Activated T-cell treated with anti-CD3 and anti-CD28 coated beads, Interleukin-2, amount 50 U/mL, for 4 hours (primary cell): ENCODE data around the gene BBS9. TPM values are rescaled to one million over a fixed set of nuclear protein-coding genes. Genes with fewer than 3 reads are reported as not detected.
"Not testable (repeated sequence)": the region's sequence is repeated elsewhere in the genome, so short reads cannot be mapped to it uniquely, and the experiment has no call there.

Source experiments
- ATAC-seq, 2 donors: fragments of 200-7000 bp; cut with Tn5 transposase; one replicate each; pipeline ENCODE4 v1.10.0; 2021
- DNase-seq: peaks from one replicate; pipeline ENCODE4 v3.0.0-alpha.2; 2020
- H3K27me3 Mint-ChIP-seq: one replicate; pipeline ENCODE4 v1.8.0; 2021; ENCODE audit warnings: low read depth, mixed read lengths
- H3K36me3 Mint-ChIP-seq: one replicate; pipeline ENCODE4 v1.8.0; 2022; ENCODE audit warnings: mixed read lengths; ENCODE audit not compliant: insufficient read depth
- H3K4me1 Mint-ChIP-seq: one replicate; pipeline ENCODE4 v1.8.0; 2021; ENCODE audit warnings: low read depth, mixed read lengths
- H3K4me3 Mint-ChIP-seq: one replicate; pipeline ENCODE4 v1.8.0; 2021; ENCODE audit warnings: mild to moderate bottlenecking, moderate library complexity, mixed read lengths
- H3K9me3 Mint-ChIP-seq: one replicate; pipeline ENCODE4 v1.8.0; 2021; ENCODE audit warnings: mixed read lengths
- total RNA-seq, 3 donors: library from RNA; stranded (reverse); gene quantifications; one replicate each; pipeline ENCODE4 v1.2.1, GENCODE V29; 2021

The BBS9 gene
- total RNA-seq, 3 donors from 2014 or later = 4.1 to 5.0 (median 4.5) TPM

GRCh38 chr7:33196221-33196620, 66.9 kb downstream of the BBS9 start:
- no peak for ATAC-seq
- Mint-ChIP-seq H3K4me3 (no peak overlapping the region), H3K36me3 (peaks cover 13% of the 10 kb centered on the region), H3K9me3 (no peaks in the 10 kb centered on the region), H3K4me1 (peaks cover 8% of the 10 kb centered on the region), H3K27me3 (no peaks in the 10 kb centered on the region)
- DNase-seq = no peak

- H3K27me3 Mint-ChIP-seq = no peaks in the 10 kb centered on the region
- H3K9me3 Mint-ChIP-seq = no peaks in the 10 kb centered on the region
- H3K36me3 Mint-ChIP-seq = peaks cover 20% of the 10 kb centered on the region
- DNase-seq (no peak), ATAC-seq (no peak)
- no peak overlapping the region for H3K4me3 Mint-ChIP-seq
- H3K4me1 Mint-ChIP-seq = peaks cover 3% of the 10 kb centered on the region
Observed at GRCh38 chr7:33200282-33200681, 70.9 kb downstream of the BBS9 start.

- ATAC-seq (no peak), DNase-seq (no peak)
- peaks cover 3% of the 10 kb centered on the region for H3K4me1 Mint-ChIP-seq
- no peaks in the 10 kb centered on the region for H3K27me3 Mint-ChIP-seq
- H3K36me3 Mint-ChIP-seq = peaks cover 17% of the 10 kb centered on the region
- no peak overlapping the region for H3K4me3 Mint-ChIP-seq
- no peaks in the 10 kb centered on the region for H3K9me3 Mint-ChIP-seq
Observed at GRCh38 chr7:33201821-33202220, 72.5 kb downstream of the BBS9 start.

GRCh38 chr7:33210958-33211357, 81.6 kb downstream of the BBS9 start:
- DNase-seq (no peak), ATAC-seq (no peak)
- Mint-ChIP-seq H3K4me3 (no peak overlapping the region), H3K4me1 (no peaks in the 10 kb centered on the region), H3K9me3 (peaks cover 35% of the 10 kb centered on the region), H3K36me3 (peaks cover 49% of the 10 kb centered on the region), H3K27me3 (no peaks in the 10 kb centered on the region)

- DNase-seq (no peak), ATAC-seq (no peak)
- H3K9me3 Mint-ChIP-seq = peaks cover 35% of the 10 kb centered on the region
- H3K36me3 Mint-ChIP-seq = peaks cover 49% of the 10 kb centered on the region
- no peaks in the 10 kb centered on the region for H3K4me1 Mint-ChIP-seq
- H3K4me3 Mint-ChIP-seq = no peak overlapping the region
- no peaks in the 10 kb centered on the region for H3K27me3 Mint-ChIP-seq
Observed at GRCh38 chr7:33212144-33212543, 82.8 kb downstream of the BBS9 start.

GRCh38 chr7:33215992-33216391, 86.6 kb downstream of the BBS9 start:
- ATAC-seq (no peak), DNase-seq (no peak)
- Mint-ChIP-seq H3K4me1 (no peaks in the 10 kb centered on the region), H3K36me3 (peaks cover 32% of the 10 kb centered on the region), H3K9me3 (peaks cover 18% of the 10 kb centered on the region), H3K4me3 (no peak overlapping the region), H3K27me3 (no peaks in the 10 kb centered on the region)

- H3K4me1 Mint-ChIP-seq = no peaks in the 10 kb centered on the region
- H3K36me3 Mint-ChIP-seq = peaks cover 18% of the 10 kb centered on the region
- no peak for DNase-seq
- no peak overlapping the region for H3K4me3 Mint-ChIP-seq
- peaks cover 2% of the 10 kb centered on the region for H3K9me3 Mint-ChIP-seq
- no peak for ATAC-seq
- H3K27me3 Mint-ChIP-seq = no peaks in the 10 kb centered on the region
Observed at GRCh38 chr7:33217595-33217994, 88.2 kb downstream of the BBS9 start.

- not testable (repeated sequence) for H3K27me3 Mint-ChIP-seq, H3K4me3 Mint-ChIP-seq, DNase-seq, H3K4me1 Mint-ChIP-seq, H3K9me3 Mint-ChIP-seq, ATAC-seq
- peaks cover 14% of the 10 kb centered on the region for H3K36me3 Mint-ChIP-seq
Observed at GRCh38 chr7:33218841-33219535, 89.6 kb downstream of the BBS9 start.

GRCh38 chr7:33220231-33220630, 90.9 kb downstream of the BBS9 start:
- Mint-ChIP-seq H3K27me3 (no peaks in the 10 kb centered on the region), H3K9me3 (no peaks in the 10 kb centered on the region), H3K36me3 (peaks cover 7% of the 10 kb centered on the region), H3K4me3 (no peak overlapping the region), H3K4me1 (no peaks in the 10 kb centered on the region)
- DNase-seq (no peak), ATAC-seq (no peak)

GRCh38 chr7:33221390-33221789, 92.0 kb downstream of the BBS9 start:
- Mint-ChIP-seq H3K9me3 (peaks cover under 1% of the 10 kb centered on the region), H3K27me3 (no peaks in the 10 kb centered on the region), H3K4me3 (no peak overlapping the region), H3K4me1 (no peaks in the 10 kb centered on the region), H3K36me3 (peaks cover 7% of the 10 kb centered on the region)
- DNase-seq (no peak), ATAC-seq (no peak)

GRCh38 chr7:33232632-33233145, 103.3 kb downstream of the BBS9 start:
- H3K4me1 Mint-ChIP-seq = peaks cover 1% of the 10 kb centered on the region
- H3K4me3 Mint-ChIP-seq = no peak overlapping the region
- no peaks in the 10 kb centered on the region for H3K27me3 Mint-ChIP-seq
- H3K9me3 Mint-ChIP-seq = peaks cover 3% of the 10 kb centered on the region
- no peak for DNase-seq
- no peak for ATAC-seq
- peaks cover 2% of the 10 kb centered on the region for H3K36me3 Mint-ChIP-seq

GRCh38 chr7:33233659-33234058, 104.3 kb downstream of the BBS9 start:
- Mint-ChIP-seq H3K4me1 (no peaks in the 10 kb centered on the region), H3K9me3 (peaks cover 3% of the 10 kb centered on the region), H3K4me3 (no peak overlapping the region), H3K27me3 (no peaks in the 10 kb centered on the region), H3K36me3 (peaks cover 2% of the 10 kb centered on the region)
- DNase-seq = no peak
- ATAC-seq = no peak

GRCh38 chr7:33237036-33237435, 107.7 kb downstream of the BBS9 start:
- no peaks in the 10 kb centered on the region for H3K27me3 Mint-ChIP-seq
- no peak overlapping the region for H3K4me3 Mint-ChIP-seq
- H3K36me3 Mint-ChIP-seq = no peaks in the 10 kb centered on the region
- no peak for DNase-seq
- no peaks in the 10 kb centered on the region for H3K9me3 Mint-ChIP-seq
- no peaks in the 10 kb centered on the region for H3K4me1 Mint-ChIP-seq
- no peak for ATAC-seq

GRCh38 chr7:33243319-33243881, 114.0 kb downstream of the BBS9 start:
- no peaks in the 10 kb centered on the region for H3K27me3 Mint-ChIP-seq
- DNase-seq (no peak), ATAC-seq (no peak)
- no peaks in the 10 kb centered on the region for H3K36me3 Mint-ChIP-seq
- no peak overlapping the region for H3K4me3 Mint-ChIP-seq
- H3K4me1 Mint-ChIP-seq = no peaks in the 10 kb centered on the region
- H3K9me3 Mint-ChIP-seq = no peaks in the 10 kb centered on the region

- ATAC-seq (no peak), DNase-seq (no peak)
- H3K4me1 Mint-ChIP-seq = no peaks in the 10 kb centered on the region
- H3K27me3 Mint-ChIP-seq = no peaks in the 10 kb centered on the region
- peaks cover 9% of the 10 kb centered on the region for H3K9me3 Mint-ChIP-seq
- no peak overlapping the region for H3K4me3 Mint-ChIP-seq
- H3K36me3 Mint-ChIP-seq = peaks cover 16% of the 10 kb centered on the region
Observed at GRCh38 chr7:33248671-33249070, 119.3 kb downstream of the BBS9 start.
